ENCODE results near the gene MOSPD3.
"Not testable (repeated sequence)": the region's sequence is repeated elsewhere in the genome, so short reads cannot be mapped to it uniquely, and the experiment has no call there.

MOSPD3 gene

DNA sequence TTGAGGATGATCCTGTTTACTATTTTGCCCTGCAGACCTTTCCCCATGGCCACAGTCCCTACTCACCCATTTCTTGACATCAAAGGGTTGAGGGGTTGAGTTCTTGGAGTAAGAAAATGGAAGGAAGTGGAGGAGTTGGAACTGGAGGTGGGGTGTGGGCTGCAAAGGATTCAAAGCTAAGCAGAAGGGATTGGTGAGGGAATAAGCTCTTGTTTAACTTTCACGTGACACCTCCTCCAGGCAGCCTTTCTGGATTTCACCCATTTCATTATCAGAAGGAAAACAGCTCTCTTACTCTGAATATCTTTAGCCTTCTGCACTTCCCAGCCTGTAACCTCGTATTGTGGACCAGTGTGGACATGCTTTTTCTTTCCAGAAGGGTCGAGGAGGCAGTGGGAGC lies 13.7 kb downstream of the MOSPD3 start:
- no peak for DNase-seq (ENCODE audit: low read depth in 2 of 2)

GRCh38 chr7:100626530-100627237 lies 14.3 kb downstream of the MOSPD3 start:
- DNase-seq (ENCODE audit: low read depth in 2 of 2), result peak; percentile 73 to 87

DNA sequence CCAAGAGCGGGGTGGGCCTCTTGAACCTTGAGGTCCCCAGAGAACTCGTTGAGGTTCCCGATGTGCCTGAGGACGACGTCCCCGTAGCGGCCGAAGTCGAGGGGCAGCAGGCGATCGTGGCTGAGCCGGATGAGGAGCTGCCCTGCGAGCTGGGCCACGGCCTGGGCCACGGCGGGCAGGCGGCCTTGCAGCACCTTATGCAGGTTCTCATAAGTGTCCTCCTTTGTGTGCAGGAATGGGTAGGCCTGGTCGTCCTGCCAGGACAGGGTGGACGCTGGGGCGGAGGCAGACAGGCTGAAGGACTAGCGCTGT lies 14.9 kb downstream of the MOSPD3 start:
- no peak for DNase-seq (ENCODE audit: low read depth in 2 of 2)

- DNase-seq (ENCODE audit: low read depth in 2 of 2), result no peak
These were observed 16.9 kb downstream of the MOSPD3 start for GRCh38 chr7:100629117-100629716.

DNA sequence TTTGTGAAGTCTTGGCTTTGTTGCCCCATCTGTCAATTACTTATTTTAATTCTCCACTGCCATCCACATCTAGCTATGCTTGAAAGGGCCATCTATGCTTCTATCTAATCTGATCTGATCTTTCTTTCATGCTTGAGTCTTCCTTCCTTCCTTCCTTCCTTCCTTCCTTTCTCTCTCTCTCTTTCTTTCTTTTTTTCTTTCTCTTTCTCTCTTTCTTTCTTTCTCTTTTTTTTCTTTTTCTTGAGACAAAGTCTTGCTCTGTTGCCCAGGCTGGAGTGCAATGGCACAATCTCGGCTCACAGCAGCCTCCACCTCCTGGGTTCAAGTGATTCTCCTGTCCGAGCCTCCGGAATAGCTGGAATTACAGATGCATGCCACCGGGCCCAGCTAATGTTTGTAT lies 17.7 kb downstream of the MOSPD3 start:
- no peak for DNase-seq (ENCODE audit: low read depth in 2 of 2)

- DNase-seq (ENCODE audit: low read depth in 2 of 2), result peak; percentile 40 to 52
These were observed 20.8 kb downstream of the MOSPD3 start for GRCh38 chr7:100632951-100633717.

GRCh38 chr7:100639995-100640516 lies 27.7 kb downstream of the MOSPD3 start:
- DNase-seq (ENCODE audit: low read depth in 2 of 2), result no peak

GRCh38 chr7:100640517-100641440 lies 28.4 kb downstream of the MOSPD3 start:
- no peak for DNase-seq (ENCODE audit: low read depth in 2 of 2)

GRCh38 chr7:100641463-100641859 lies 29.1 kb downstream of the MOSPD3 start, which contains the start of gene TFR2:
Gene TFR2 (minus strand): TSS chr7:100641552. CDS start chr7:100641509, 43 bp downstream.
- no peak for DNase-seq (ENCODE audit: low read depth in 2 of 2)

GRCh38 chr7:100641860-100642533 lies 29.7 kb downstream of the MOSPD3 start:
- no peak for DNase-seq (ENCODE audit: low read depth in 2 of 2)

- no peak for DNase-seq (ENCODE audit: low read depth in 2 of 2)
These were observed 30.2 kb downstream of the MOSPD3 start for GRCh38 chr7:100642534-100642907.

DNA sequence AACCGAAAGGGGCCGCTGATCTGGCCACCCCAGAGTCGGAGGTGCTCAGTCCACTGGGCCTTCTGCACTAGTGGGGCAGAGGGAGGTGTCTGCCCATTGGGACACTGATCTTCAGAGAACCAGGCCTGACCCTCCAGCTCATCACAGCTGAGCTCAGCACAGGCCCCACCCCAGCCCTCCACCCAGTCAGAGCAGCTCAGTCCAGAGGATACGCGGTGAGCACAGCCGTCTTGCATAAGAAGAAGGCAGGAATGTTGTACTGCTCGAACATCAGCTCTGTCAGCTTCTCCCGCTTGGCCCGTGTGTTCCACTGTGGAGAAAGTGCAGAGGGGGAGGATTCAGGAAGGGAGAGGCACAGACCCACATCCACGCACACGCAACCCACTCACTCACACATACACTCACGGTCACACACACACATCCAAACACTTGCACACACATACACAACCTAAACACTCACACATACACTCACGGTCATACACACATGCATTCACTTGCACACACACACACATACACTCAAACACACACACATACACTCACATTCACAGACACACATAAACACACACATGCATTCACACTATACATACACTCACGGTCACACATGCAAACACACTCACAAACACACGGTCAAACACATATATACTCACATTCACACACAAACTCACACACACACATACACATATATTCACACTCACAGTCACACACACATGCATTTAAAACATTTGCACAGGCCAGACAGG lies 37.7 kb downstream of the MOSPD3 start:
- no peak for DNase-seq (ENCODE audit: low read depth in 2 of 2)

- DNase-seq (ENCODE audit: low read depth in 2 of 2), result no peak
These were observed 42.8 kb downstream of the MOSPD3 start for GRCh38 chr7:100654908-100655831.

- DNase-seq (ENCODE audit: low read depth in 2 of 2), result peak in 1 of 2 donors; percentile 55
These were observed 43.8 kb downstream of the MOSPD3 start, which contains the start of gene ACTL6B for GRCh38 chr7:100655908-100656674. Gene ACTL6B (minus strand): TSS chr7:100656448. CDS start chr7:100656354, 94 bp downstream.

DNA sequence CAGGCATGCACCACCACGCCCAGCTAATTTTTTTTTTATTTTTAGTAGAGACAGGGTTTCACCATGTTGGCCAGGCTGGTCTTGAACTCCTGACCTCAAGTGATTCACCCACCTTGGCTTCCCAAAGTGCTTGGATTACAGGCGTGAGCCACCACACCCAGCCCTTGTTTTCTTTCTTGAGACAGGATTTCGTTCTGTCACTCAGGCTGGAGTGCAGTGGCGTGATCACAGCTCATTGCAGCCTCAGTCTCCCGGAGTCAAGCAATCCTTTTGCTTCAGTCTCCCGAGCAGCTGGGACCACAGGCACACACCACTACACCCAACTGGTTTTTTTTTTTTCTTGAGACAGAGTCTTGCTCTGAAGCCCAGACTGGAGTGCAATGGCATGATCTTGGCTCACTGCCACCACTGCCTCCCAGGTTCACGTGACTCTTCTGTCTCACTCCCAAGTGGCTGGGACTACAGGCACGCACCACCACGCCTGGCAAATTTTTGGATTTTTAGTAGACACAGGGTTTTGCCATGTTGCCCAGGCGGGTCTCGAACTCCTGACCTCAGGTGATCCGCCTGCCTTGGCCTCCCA lies 49.9 kb downstream of the MOSPD3 start:
- not testable (repeated sequence) for DNase-seq (ENCODE audit: low read depth in 2 of 2)
